Astrocyte (in vitro differentiated cells and primary cell): Measurements from ENCODE around the gene ME3.

ENCODE experiments used
- CTCF ChIP-seq: IDR thresholded peaks from 2 replicates; pipeline ENCODE4 v1.5.1; 2011; ENCODE audit warnings: low read depth, mild to moderate bottlenecking, inconsistent platforms, low read length, moderate library complexity; ENCODE audit not compliant: insufficient read depth
- EZH2 ChIP-seq: IDR thresholded peaks from 2 replicates; pipeline ENCODE4 v1.6.1; 2012; ENCODE audit warnings: mild to moderate bottlenecking, low read length, inconsistent platforms; ENCODE audit not compliant: insufficient read depth

GRCh38 chr11:86415026-86415425 lies 257.4 kb downstream of the ME3 start:
- no peak for TF ChIP-seq CTCF
- no peak for TF ChIP-seq EZH2
